Stimulated activated CD8-positive, alpha-beta memory T cell treated with anti-CD3 and anti-CD28 coated beads, Interleukin-12 subunit alpha, Interleukin-12 subunit beta, amount 100 ng/mL, for 24 hours (primary cell): ENCODE measurements around the gene ZFR2.
"Not testable (repeated sequence)": the region's sequence is repeated elsewhere in the genome, so short reads cannot be mapped to it uniquely, and the experiment has no call there.

Source experiments
- DNase-seq: peaks from one replicate; pipeline ENCODE4 v3.0.0-alpha.2; 2020; ENCODE audit errors: extremely low read depth

The ZFR2 gene

GRCh38 chr19:3816148-3816547 lies 52.7 kb downstream of the ZFR2 start:
- not testable (repeated sequence) for DNase-seq

DNA sequence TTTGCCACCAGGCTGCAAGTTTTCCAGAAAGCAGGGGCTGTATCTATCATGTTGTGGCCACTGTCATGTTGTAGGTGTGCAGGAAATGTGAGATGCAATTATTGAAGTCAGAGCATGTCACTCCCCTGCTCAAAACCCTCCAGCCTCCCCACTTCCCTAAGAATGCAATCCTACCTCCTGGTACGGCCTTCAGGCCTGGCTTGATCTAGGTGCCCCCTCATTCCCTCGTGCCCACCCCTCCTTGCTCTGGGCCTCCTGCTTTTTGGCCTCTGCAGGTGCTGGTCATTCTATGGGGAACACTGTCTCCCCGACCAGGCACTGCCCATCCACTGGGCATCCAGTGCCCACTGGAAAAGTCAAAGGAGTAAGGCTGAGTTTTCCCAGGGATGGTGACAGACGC lies 54.2 kb downstream of the ZFR2 start:
- no peak for DNase-seq

- no peak for DNase-seq
Observed at GRCh38 chr19:3813473-3814392, 55.1 kb downstream of the ZFR2 start.

DNA sequence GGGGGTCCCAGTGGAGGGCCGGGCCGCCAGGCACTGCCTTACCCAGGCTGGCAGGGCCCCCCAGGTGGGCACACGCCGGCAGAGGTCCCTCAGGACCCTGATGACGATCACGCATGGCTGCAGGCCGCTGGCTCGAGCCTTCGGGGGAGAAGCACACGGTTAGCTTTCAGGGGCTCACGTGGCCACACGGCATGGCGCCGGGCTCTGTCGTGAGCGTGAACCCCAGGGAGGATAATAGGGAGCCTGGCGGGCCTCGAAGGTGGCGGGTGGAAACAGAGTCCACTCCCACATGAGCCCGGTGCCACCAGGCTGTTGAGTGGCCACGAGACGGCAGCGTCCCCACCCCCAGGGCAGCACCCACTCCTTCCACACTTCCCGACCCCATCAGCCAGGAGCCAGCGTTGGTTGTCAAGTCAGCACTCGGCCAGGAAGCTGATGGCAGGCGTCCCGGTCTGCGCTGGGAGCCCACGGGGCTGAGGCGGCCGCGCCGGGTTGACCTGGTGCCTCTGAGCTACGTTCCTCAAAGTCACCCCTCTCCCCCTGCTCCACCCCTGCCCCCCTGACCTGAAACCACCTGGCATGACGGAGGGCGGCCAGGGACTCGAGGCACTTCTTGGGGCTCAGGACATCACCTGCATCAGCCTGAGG lies 58.0 kb downstream of the ZFR2 start:
- no peak for DNase-seq

- no peak for DNase-seq
Observed at GRCh38 chr19:3809881-3810707, 58.7 kb downstream of the ZFR2 start.

DNA sequence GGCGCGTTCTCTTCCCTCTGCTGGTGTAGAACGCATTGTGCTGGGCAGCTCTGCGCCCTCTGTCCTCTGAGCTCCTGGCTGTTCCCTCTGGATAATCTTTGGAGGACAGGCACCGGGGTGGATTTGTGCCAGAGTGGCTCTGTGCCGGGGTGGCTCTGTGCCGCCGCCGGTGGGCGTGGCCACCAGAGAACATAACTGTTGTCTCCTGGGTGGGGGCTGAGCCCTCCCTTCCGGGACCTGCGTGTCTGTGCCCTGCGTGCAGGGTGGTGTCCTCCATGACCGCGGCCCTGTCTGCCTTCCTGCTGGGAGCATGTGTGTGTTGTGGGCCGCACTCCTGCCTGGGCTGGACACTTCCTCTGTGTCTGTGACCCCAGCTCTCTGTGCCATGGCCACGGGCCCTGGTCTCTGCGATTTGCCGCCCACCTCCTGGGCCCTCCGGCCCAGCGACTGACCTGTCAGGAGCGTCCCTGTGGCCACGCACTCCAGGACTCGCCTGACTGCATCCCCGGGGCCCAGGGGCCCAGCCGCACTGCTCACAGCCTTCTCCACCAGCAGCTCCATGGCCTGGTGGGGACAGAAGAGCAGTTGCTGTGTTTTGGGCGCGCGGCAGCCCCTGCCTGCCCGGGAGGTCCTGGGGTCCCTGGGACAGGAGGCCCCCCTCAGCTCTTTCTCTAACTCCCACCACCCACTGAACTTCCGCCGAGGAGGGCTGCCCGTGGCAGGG lies 60.3 kb downstream of the ZFR2 start:
- no peak for DNase-seq

DNA sequence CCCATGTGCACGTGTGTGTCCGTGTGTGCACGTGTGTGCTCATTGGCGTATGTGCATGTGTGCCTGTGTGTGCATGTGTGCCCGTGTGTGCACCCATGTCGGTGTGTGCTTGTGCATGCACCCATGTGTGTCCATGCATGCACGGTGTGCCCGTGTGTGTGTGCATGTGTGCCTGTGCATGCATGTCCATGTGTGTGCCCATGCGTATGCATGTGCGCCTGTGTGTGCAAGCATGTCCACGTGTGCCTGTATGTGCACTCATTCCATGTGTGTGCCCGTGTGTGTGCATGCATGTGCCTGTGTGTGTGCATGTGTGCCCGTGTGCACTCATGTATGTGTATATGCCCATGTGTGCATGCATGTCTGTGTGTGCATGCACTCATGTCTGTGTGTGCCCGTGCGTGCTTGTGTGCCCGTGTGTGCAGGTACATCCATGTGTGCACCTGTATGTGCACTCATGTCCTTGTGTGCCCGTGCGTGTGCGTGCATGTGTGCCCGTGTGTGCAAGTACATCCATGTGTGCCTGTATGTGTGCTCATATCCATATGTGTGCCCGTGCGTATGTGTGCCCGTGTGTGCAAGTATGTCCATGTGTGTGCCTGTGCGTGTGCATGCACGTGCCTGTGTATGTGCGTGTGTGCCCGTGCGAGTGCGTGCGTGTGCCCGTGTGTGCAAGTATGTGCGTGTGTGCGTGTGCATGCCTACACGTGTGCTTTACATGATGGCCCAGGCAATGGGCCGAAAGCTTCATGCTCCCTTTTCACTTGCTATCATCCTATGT lies 61.1 kb downstream of the ZFR2 start:
- no peak for DNase-seq

DNA sequence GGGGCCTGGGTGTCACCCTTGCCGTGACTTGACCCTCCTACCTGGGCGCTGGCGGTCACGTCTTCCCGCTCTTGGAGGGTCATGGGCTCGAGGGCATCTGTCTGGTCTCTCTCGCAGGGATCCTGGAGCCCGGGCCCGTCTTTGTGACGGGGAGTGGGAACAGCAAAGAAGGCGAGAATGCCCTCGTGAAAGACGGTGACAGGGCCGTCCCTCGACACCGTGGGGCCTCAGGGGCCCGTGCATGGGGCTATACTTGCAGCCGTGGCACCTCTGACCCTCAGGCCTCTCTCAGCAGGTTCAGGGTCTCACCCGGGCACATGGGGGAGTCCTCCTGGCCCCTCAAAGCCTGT lies 61.7 kb downstream of the ZFR2 start:
- no peak for DNase-seq

GRCh38 chr19:3805859-3806258 lies 63.0 kb downstream of the ZFR2 start:
- DNase-seq: no peak

DNA sequence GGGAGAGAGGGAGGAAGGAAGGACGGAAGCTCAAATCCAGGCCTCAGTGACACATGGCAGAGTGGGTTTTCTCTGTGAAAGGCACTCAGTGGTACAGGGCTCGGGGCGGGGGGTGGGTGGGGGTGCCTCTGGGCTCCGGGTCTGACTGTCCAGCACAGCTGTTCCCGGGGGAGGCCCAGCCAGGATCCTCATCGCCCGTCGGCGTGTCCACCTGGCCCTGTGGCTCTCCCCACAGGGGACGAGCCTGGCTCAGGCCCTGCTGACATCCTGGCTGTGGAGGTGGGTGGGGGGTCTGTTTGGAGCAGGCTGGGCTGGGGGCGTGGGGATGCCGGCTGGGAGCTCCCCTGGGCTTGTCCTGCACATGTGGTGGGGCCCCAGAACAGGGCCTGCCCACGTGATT lies 64.4 kb downstream of the ZFR2 start:
- DNase-seq: no peak

DNA sequence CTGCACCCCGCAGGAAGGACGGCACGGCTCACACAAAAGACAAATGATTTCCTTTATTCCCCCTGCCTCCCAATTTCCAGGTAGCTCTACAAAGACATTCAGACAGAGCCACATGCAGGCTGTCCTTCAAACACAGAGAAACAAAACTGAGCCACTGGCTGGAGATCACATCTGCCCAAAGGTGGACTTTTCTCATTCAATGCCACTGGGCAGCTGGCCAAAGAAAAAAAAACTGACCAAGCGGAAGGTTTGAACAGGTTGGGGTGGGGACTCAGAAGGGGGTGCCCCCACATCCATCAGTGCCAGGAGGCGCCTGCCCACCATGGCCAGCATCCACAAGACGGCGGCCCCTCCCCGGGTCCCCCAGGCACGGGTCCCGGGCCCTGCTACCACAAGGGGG lies 64.9 kb downstream of the ZFR2 start:
- no peak for DNase-seq

GRCh38 chr19:3803114-3803888 lies 65.5 kb downstream of the ZFR2 start:
- no peak for DNase-seq

GRCh38 chr19:3801412-3802096 lies 67.3 kb downstream of the ZFR2 start:
- no peak for DNase-seq

GRCh38 chr19:3800996-3801395 lies 67.8 kb downstream of the ZFR2 start:
- DNase-seq: no peak

GRCh38 chr19:3798137-3798536 lies 70.7 kb downstream of the ZFR2 start:
- no peak for DNase-seq

- DNase-seq: no peak
Observed at GRCh38 chr19:3796358-3796757, 72.5 kb downstream of the ZFR2 start.

DNA sequence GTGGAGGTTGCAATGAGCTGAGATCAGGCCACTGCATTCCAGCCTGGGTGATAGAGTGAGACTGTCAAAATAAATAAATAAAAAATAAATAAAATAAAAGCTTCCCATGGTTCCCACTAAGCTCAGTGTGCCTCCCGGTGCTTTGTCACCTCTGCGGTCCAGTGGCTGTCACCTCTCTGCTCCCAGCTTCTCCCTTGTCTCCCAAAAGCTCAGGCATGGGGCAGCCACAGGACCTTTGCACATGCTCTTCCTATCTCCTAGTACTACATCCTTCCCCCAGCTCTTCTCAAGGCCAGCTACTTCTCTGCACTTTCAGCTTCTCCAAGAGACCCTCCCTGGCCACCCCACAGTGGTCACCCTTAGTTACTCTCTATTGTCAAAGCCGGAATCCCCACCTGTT lies 75.0 kb downstream of the ZFR2 start:
- no peak for DNase-seq

DNA sequence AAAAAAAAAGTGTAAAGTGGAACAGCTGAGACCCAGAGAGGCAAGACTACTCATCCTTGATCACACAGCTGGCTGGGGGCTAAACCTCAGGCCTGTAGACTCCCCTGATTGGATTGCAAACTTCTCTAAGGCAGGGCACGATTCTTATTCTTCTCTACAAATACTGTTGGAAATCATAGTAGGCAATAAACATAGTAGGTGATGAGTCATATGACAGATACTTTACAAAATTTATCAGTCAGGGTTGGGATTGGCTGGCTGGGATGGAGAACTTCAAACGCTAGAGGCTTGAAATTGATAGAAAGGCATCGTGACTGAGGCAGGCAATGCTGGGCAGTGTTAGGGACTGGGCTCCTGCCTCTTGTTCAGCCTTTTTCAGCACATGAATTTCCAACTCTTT lies 76.7 kb downstream of the ZFR2 start:
- no peak for DNase-seq

DNA sequence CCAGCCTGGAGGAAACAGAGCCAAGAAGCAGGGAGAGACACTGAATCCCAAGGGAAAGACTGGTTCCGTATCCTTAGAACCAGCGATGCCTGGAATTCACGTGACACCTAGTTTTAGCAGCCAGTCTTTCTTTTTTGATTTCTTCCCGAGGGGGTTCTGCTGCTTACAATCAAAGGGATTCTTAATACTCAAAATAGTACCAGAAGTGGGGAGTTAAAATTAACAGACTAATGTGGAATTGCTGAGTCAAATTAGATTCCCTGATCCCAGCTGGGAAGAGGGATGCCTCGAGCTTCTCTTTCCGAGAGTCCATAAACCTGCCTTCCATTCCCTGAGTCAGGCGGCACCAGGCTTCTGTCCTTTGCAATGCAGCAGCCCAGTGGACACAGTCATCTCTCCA lies 77.9 kb downstream of the ZFR2 start:
- no peak for DNase-seq
